ENCODE data around the gene CCNT1. TPM values are rescaled to one million over a fixed set of nuclear protein-coding genes. Genes with fewer than 3 reads are reported as not detected.

CCNT1 gene
- total and polyA plus RNA-seq, 2 of the 4 experiments (the other 2 are of a cell fraction): 9.0 to 74.0 TPM

GRCh38 chr12:48758737-48759136, 42.2 kb upstream of the CCNT1 start:
- H3K27me3 ChIP-seq (ENCODE audit: control insufficient read depth, insufficient read depth, low read length): no peaks in the 10 kb centered on the region
- ChIA-PET CTCF (no interaction called here), POLR2A (ENCODE audit: unreplicated experiment) (no interaction called here)
- no peak overlapping the region for H3K23ac ChIP-seq (ENCODE audit: low read depth, low read length)
- H4K5ac ChIP-seq (ENCODE audit: low read depth, low read length): no peak overlapping the region
- H3K4ac ChIP-seq (ENCODE audit: low read depth, low read length): no peak overlapping the region
- H3K4me1 ChIP-seq (ENCODE audit: control insufficient read depth, insufficient read depth, low read length): no peaks in the 10 kb centered on the region
- no peak for TF ChIP-seq MAFK (IDR thresholded peaks at IDR 0.05; ENCODE audit: low read depth, low read length)
- TF ChIP-seq BHLHE40 (IDR thresholded peaks at IDR 0.05; ENCODE audit: low read depth, low read length): no peak
- TF ChIP-seq MXI1 (IDR thresholded peaks at IDR 0.05; ENCODE audit: borderline replicate concordance, low read depth, low read length): no peak
- TF ChIP-seq RCOR1 (IDR thresholded peaks at IDR 0.05; ENCODE audit: insufficient replicate concordance, low read length): no peak
- no peak for TF ChIP-seq SMC3 (IDR thresholded peaks at IDR 0.05; ENCODE audit: low read depth, low read length)
- no peak for TF ChIP-seq CEBPB (IDR thresholded peaks at IDR 0.05; ENCODE audit: low read depth, low read length)
- no peak for TF ChIP-seq FOS (IDR thresholded peaks at IDR 0.05; ENCODE audit: low read depth, low read length)
- TF ChIP-seq ELK1 (IDR thresholded peaks at IDR 0.05; ENCODE audit: borderline replicate concordance, low read depth, low read length): no peak
- H3K4me2 ChIP-seq (ENCODE audit: low read depth, low read length): no peak overlapping the region
- dilution Hi-C loops (cut with HindIII; ENCODE audit: low sequenced_read_pairs, unreplicated experiment) (no loop called here), intact Hi-C loops (cut with micrococcal nuclease) (no loop called here), in situ Hi-C loops (cut with MboI; ENCODE audit: low sequenced_read_pairs) (no loop called here)
- no peak overlapping the region for H3K18ac ChIP-seq (ENCODE audit: low read depth, low read length)
- no peak overlapping the region for H2AK5ac ChIP-seq (ENCODE audit: low read depth, low read length)
- no peak overlapping the region for H3K56ac ChIP-seq (ENCODE audit: extremely low read depth, insufficient read depth, low read length)
- ATAC-seq (ENCODE audit: low read depth) (no peak; the same call in 1 of the 2 replicates), DNase-seq (no peak)
- no peaks in the 10 kb centered on the region for H4K20me1 ChIP-seq (ENCODE audit: insufficient read depth, low read length)
- no peaks in the 10 kb centered on the region for H3K79me1 ChIP-seq (ENCODE audit: low read depth in 1 of 2, low read length in 2 of 2)
- H4K91ac ChIP-seq (ENCODE audit: insufficient read depth, low read depth, low read length): no peak overlapping the region
- no peak overlapping the region for H3K27ac ChIP-seq (ENCODE audit: insufficient read depth, low read length)
- no peaks in the 10 kb centered on the region for H3K9me1 ChIP-seq (ENCODE audit: insufficient read depth, low read length)
- no peak overlapping the region for H2BK5ac ChIP-seq (ENCODE audit: low read depth, low read length, poor library complexity, severe bottlenecking)
- no peak overlapping the region for H2BK120ac ChIP-seq (ENCODE audit: low read depth, low read length)
- no peak overlapping the region for H2AFZ ChIP-seq (replicated peaks; ENCODE audit: low read length, poor library complexity)
- no peak overlapping the region for H4K8ac ChIP-seq (ENCODE audit: low read depth in 2 of 2, low read length in 2 of 2)
- no peaks in the 10 kb centered on the region for H3K9me3 ChIP-seq (ENCODE audit: control insufficient read depth, insufficient read depth, low read length)
- H3K9ac ChIP-seq (ENCODE audit: low read depth, low read length): no peak overlapping the region
- H3K36me3 ChIP-seq (ENCODE audit: control insufficient read depth, insufficient read depth, low read length): no peaks in the 10 kb centered on the region
- H2BK15ac ChIP-seq (ENCODE audit: low read depth, low read length): no peak overlapping the region
- no peak overlapping the region for H2BK20ac ChIP-seq (ENCODE audit: low read depth, low read length)
- H2AK9ac ChIP-seq (replicated peaks; ENCODE audit: low read depth, low read length, poor library complexity): no peak overlapping the region
- BruUV-seq (replicated peaks): no TSS peak
- no peak overlapping the region for H3K14ac ChIP-seq (replicated peaks; ENCODE audit: low read depth, low read length)
- no peak overlapping the region for H3K4me3 ChIP-seq (ENCODE audit: insufficient read depth, low read depth, low read length)
